Measurements from ENCODE around the gene FRS3. TPM values are rescaled to one million over a fixed set of nuclear protein-coding genes. Genes with fewer than 3 reads are reported as not detected.

FRS3 gene
- total RNA-seq = 0.94 and 1.0 TPM in 2 replicates

GRCh38 chr6:41779788-41780550 lies at the start of gene FRS3:
TSS of gene FRS3 (minus strand) at chr6:41779900. CDS start at chr6:41776987, 2,913 bp downstream.

GRCh38 chr6:41787219-41787917 lies 7.7 kb upstream of the FRS3 start, which contains the start of gene TOMM6:
TSS of gene TOMM6 (plus strand) at chr6:41787694. CDS start at chr6:41787698, 4 bp downstream.

GRCh38 chr6:41780551-41781365 lies 1.1 kb upstream of the FRS3 start, which contains the start of gene PRICKLE4:
TSS of gene PRICKLE4 (plus strand) at chr6:41780782. CDS start at chr6:41783474, 2,692 bp downstream.

GRCh38 chr6:41747256-41748101 lies 32.2 kb downstream of the FRS3 start, which contains the start of gene PGC:
TSS of gene PGC (minus strand) at chr6:41747397. CDS start at chr6:41747334, 63 bp downstream.

GRCh38 chr6:41735427-41736185 lies 44.1 kb downstream of the FRS3 start, which contains the start of gene TFEB:
TSS of gene TFEB (minus strand) at chr6:41735608. CDS start at chr6:41691213, 44,395 bp downstream.

Other genes with a start within 250 kb of the FRS3 start
- 4.4 and 7.8 TPM in 2 replicates for gene FOXP4, start 233.5 kb downstream of the FRS3 start, total RNA-seq
- gene MDFI, start 141.4 kb downstream of the FRS3 start, total RNA-seq = 2.9 and 3.1 TPM in 2 replicates
- gene TFEB, start 44.3 kb downstream of the FRS3 start, total RNA-seq = 3.3 and 6.2 TPM in 2 replicates
- gene PGC, start 32.5 kb downstream of the FRS3 start, total RNA-seq = not detected in 2 replicates
- gene PRICKLE4, start 882 bp upstream of the FRS3 start, total RNA-seq = 1.5 and 2.6 TPM in 2 replicates
- 148 TPM in 2 replicates for gene TOMM6, start 7.8 kb upstream of the FRS3 start, total RNA-seq
- 1.9 and 3.0 TPM in 2 replicates for gene USP49, start 115.5 kb upstream of the FRS3 start, total RNA-seq
- gene MED20, start 141.2 kb upstream of the FRS3 start, total RNA-seq = 20.7 and 21.6 TPM in 2 replicates
- gene BYSL, start 141.6 kb upstream of the FRS3 start, total RNA-seq = 6.9 and 9.5 TPM in 2 replicates
- gene CCND3, start 161.9 kb upstream of the FRS3 start, total RNA-seq = 80.7 and 82.2 TPM in 2 replicates

All from cardiac ventricle fibroblast (primary cell).